ENCODE results near the gene GALNT7.

GALNT7 gene

GRCh38 chr4:173264684-173265185, 96.1 kb downstream of the GALNT7 start:
- no peaks in the 10 kb centered on the region for H3K9me2 ChIP-seq (replicated peaks; ENCODE audit: insufficient read depth, low read length)
- H3F3A ChIP-seq (ENCODE audit: insufficient read depth): no peaks in the 10 kb centered on the region
- no peak overlapping the region for H3K4me3 ChIP-seq (ENCODE audit: insufficient read depth, low read length, poor library complexity, severe bottlenecking)
- no peaks in the 10 kb centered on the region for H3K9me3 ChIP-seq (ENCODE audit: insufficient read depth, low read length)
- H3K9ac ChIP-seq (ENCODE audit: low read length): no peak overlapping the region
- H3K4me2 ChIP-seq (ENCODE audit: low read depth, low read length, poor library complexity, severe bottlenecking): no peak overlapping the region
- no peaks in the 10 kb centered on the region for H3K79me2 ChIP-seq (ENCODE audit: insufficient read depth, low read length)
- TF ChIP-seq EZH2phosphoT487 (conservative IDR thresholded peaks at IDR 0.05; ENCODE audit: low read length): no peak
- no peak for TF ChIP-seq CTCF (IDR thresholded peaks at IDR 0.05; ENCODE audit: insufficient read depth, low read length, poor library complexity, severe bottlenecking)
- 0 out of 2 replicates have a peak, but pooled peaks cover 5% of the 10 kb centered on the region for H4K20me1 ChIP-seq (ENCODE audit: low read depth, low read length)
- H3K36me3 ChIP-seq (ENCODE audit: low read length): no peaks in the 10 kb centered on the region
- H3K27ac ChIP-seq (ENCODE audit: low read depth, low read length): no peak overlapping the region
- no peaks in the 10 kb centered on the region for H3K27me3 ChIP-seq (ENCODE audit: low read length)
- H2AFZ ChIP-seq (ENCODE audit: low read depth, low read length, severe bottlenecking): no peak overlapping the region

- Histone ChIP-seq H3K4me3 (ENCODE audit: insufficient read depth, low read length, poor library complexity, severe bottlenecking) (no peak overlapping the region), H4K20me1 (ENCODE audit: low read depth, low read length) (0 out of 2 replicates have a peak, but pooled peaks cover 5% of the 10 kb centered on the region), H3K4me2 (ENCODE audit: low read depth, low read length, poor library complexity, severe bottlenecking) (no peak overlapping the region), H3K9me2 (replicated peaks; ENCODE audit: insufficient read depth, low read length) (no peaks in the 10 kb centered on the region), H3K9me3 (ENCODE audit: insufficient read depth, low read length) (no peaks in the 10 kb centered on the region), H3K79me2 (ENCODE audit: insufficient read depth, low read length) (no peaks in the 10 kb centered on the region), H3K9ac (ENCODE audit: low read length) (no peak overlapping the region), H2AFZ (ENCODE audit: low read depth, low read length, severe bottlenecking) (no peak overlapping the region), H3F3A (ENCODE audit: insufficient read depth) (no peaks in the 10 kb centered on the region), H3K27me3 (ENCODE audit: low read length) (no peaks in the 10 kb centered on the region), H3K36me3 (ENCODE audit: low read length) (no peaks in the 10 kb centered on the region), H3K27ac (ENCODE audit: low read depth, low read length) (no peak overlapping the region)
- TF ChIP-seq CTCF (IDR thresholded peaks at IDR 0.05; ENCODE audit: insufficient read depth, low read length, poor library complexity, severe bottlenecking) (no peak), EZH2phosphoT487 (conservative IDR thresholded peaks at IDR 0.05; ENCODE audit: low read length) (no peak)
Observed at GRCh38 chr4:173265751-173266150, 97.1 kb downstream of the GALNT7 start.

DNA sequence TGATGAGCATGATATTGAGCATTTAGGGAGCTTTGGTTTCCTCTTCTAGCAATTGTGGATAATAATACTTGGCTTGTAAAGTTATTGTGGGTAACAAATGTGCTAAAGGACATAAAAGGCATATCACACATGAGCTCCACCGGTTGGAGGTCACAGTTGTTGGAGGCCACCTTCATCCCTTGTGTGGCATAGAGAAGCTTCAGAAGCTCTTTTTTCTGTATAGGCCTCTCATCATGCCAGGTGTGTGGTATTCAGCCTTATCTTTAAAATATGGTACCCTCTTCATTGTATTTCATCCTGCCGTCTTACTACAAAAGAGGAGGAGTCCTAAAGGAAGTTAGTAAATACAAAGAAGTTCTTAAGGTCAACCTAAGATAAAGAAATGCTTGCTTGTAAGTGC, 99.1 kb downstream of the GALNT7 start:
- no peaks in the 10 kb centered on the region for H3K79me2 ChIP-seq (ENCODE audit: insufficient read depth, low read length)
- no peaks in the 10 kb centered on the region for H3F3A ChIP-seq (ENCODE audit: insufficient read depth)
- no peak overlapping the region for H3K27ac ChIP-seq (ENCODE audit: low read depth, low read length)
- no peak overlapping the region for H2AFZ ChIP-seq (ENCODE audit: low read depth, low read length, severe bottlenecking)
- H3K9ac ChIP-seq (ENCODE audit: low read length): no peak overlapping the region
- TF ChIP-seq EZH2phosphoT487 (conservative IDR thresholded peaks at IDR 0.05; ENCODE audit: low read length): no peak
- no peak for TF ChIP-seq CTCF (IDR thresholded peaks at IDR 0.05; ENCODE audit: insufficient read depth, low read length, poor library complexity, severe bottlenecking)
- 0 out of 2 replicates have a peak, but pooled peaks cover 5% of the 10 kb centered on the region for H4K20me1 ChIP-seq (ENCODE audit: low read depth, low read length)
- H3K9me2 ChIP-seq (replicated peaks; ENCODE audit: insufficient read depth, low read length): no peaks in the 10 kb centered on the region
- H3K27me3 ChIP-seq (ENCODE audit: low read length): no peaks in the 10 kb centered on the region
- H3K36me3 ChIP-seq (ENCODE audit: low read length): no peaks in the 10 kb centered on the region
- no peak overlapping the region for H3K4me2 ChIP-seq (ENCODE audit: low read depth, low read length, poor library complexity, severe bottlenecking)
- no peak overlapping the region for H3K4me3 ChIP-seq (ENCODE audit: insufficient read depth, low read length, poor library complexity, severe bottlenecking)
- H3K9me3 ChIP-seq (ENCODE audit: insufficient read depth, low read length): no peaks in the 10 kb centered on the region

Measured in SU-DHL-6 (cell line).